GM21515 (cell line): ENCODE results near the gene ENPEP.
"Not testable (repeated sequence)": the region's sequence is repeated elsewhere in the genome, so short reads cannot be mapped to it uniquely, and the experiment has no call there.

Experiments used
- ATAC-seq: cut with Tn5 transposase; IDR thresholded peaks from one replicate; pipeline ENCODE4 v1.9.1; 2021; ENCODE audit not compliant: unreplicated experiment

The ENPEP gene

GRCh38 chr4:110483516-110483915, 7.6 kb downstream of the ENPEP start:
- ATAC-seq, result no peak

GRCh38 chr4:110484029-110484428, 8.1 kb downstream of the ENPEP start:
- ATAC-seq, result peak; percentile 99

DNA sequence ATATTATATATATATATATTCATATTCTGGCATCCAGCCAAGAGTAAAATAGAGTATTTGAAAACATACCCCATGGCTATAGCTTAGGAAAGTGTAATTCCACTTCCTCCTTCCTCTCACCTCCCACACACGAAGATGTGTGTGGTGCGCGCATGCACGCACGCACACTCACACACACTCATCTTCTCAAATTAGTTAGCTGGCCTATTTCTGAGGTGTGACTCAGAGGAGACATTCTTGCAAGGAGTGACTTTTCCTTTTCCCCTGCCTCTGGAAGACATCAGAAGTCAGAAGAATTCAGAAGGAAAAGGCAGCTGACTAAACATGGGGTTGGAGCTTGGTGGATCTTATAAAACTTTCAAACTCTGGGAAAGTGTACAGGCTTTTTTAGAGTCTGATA, 8.8 kb downstream of the ENPEP start:
- peak; percentile 34 for ATAC-seq

DNA sequence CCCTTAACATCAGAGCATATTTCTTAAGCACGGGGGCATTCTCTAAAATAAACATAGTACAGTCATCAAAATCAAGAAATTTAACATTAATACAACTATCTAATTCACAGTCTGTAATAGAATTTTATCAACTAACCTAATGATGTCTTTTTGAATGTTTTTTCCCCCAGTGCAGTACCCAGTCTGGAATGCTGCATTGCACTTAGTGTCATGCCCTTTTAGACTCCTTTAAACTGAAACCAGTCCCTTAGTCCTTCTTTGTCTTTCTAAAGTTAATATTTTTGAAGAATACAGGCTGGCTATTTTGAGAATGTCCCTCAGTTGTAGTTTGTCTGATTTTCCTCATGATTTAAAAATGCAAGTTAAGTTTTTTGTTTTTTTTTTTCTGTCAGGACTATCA, 9.5 kb downstream of the ENPEP start:
- ATAC-seq, result no peak

DNA sequence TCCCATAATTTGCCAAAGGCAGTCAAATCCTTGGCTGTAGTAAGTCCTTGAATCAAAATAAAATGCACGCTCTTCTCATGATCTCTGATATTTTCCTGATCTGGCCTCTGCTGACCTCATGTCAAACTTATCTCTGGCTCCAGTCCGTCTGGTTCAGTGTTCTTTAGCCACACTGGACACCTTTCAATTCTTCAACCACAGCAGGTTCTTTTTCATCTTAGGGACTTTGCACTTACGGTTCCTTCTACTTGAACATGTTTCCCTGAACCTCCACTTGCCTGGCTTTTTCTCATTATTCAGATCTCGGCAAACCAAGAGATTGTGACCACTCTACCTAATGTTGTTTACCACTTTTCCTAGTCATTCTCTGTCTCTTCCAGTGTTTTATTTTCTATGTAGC, 10.3 kb downstream of the ENPEP start:
- no peak for ATAC-seq

GRCh38 chr4:110486850-110487249, 10.9 kb downstream of the ENPEP start:
- ATAC-seq, result not testable (repeated sequence)

GRCh38 chr4:110487873-110488272, 11.9 kb downstream of the ENPEP start:
- ATAC-seq, result no peak

DNA sequence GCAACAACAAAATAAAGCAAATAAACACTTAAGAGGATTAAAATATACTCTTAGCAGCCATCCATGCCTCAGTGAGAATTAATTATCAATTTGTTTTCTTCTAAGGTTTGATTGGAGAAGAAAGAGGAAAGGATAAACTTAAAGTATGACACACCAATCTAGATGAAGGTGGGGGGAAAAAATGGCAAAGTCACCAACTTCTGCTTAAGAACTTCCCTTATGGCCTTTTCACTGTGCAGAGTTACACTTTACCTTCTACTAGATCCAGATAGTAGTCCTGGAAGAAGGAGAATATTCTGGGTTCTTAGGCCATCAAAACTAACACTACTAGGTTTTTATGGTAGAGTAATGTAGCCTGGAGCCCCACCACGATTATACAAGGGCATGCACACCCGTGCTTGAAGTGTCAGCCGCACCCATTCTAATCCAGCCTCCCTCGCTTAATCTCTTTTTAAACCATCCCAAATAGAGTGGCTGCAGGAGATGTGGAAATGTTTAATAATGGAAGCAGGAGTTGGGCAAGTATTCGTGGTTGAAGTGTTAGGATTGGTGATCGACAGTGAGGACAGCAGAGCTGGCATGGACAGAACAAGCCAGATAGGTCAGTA, 14.1 kb downstream of the ENPEP start:
- no peak for ATAC-seq

GRCh38 chr4:110492522-110492921, 16.6 kb downstream of the ENPEP start:
- no peak for ATAC-seq

DNA sequence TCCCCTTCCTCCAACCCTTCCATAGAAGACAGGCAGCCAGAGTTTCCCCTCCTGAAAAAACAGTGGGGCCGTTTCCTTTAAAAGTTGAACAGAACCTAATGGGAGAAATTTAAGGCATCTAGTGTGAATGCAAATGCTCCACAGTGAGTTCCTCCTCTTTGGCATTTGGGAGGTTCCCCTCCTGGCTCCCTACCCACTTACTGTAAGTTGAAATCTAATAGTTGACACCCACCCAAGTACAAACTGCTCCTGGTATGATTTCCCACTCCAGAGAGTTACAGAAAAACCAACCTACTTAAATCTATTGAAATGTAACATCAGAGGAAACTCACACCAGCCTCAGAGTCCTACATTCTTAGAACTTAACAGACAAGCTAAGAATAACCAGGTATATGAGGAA, 17.6 kb downstream of the ENPEP start:
- no peak for ATAC-seq

GRCh38 chr4:110498420-110498819, 22.5 kb downstream of the ENPEP start:
- no peak for ATAC-seq

DNA sequence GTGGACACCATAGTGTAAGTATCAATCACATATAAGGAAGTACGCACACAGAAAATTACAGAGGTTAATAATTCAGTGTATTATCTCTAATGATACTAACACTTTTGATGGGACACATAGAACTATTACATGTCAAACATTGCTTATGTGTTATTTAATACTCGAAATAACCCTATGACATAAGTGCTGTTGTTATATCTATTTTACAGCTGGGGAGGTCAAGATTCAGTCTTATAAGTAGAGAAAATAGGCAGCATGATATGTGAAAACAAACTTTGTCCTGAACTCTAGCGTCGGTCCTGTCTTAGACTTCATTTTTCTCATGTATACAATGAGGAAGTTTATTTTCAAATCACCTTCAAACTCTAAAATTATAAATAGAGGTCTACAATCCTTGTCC, 23.2 kb downstream of the ENPEP start:
- no peak for ATAC-seq

- ATAC-seq, result no peak
Observed at GRCh38 chr4:110501826-110502225, 25.9 kb downstream of the ENPEP start.

GRCh38 chr4:110503270-110504083, 27.5 kb downstream of the ENPEP start:
- ATAC-seq, result no peak

DNA sequence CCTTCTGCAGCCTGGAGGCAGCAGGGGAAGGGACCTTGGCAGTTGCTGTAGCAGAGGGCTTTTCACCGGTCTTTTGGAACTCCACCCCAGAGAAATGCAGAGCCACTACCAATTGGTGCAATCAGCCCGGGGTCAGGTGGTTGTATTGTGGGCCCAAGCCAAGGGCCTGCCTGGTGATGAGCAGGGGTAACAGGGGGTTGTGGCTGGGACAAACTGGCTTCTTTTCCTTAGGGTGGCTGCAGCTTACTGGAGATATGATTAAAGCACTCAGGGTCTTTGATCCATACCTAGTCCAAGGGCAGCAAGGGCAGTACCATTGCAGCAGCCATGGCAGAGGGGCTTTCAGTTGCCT, 28.1 kb downstream of the ENPEP start:
- ATAC-seq, result no peak

DNA sequence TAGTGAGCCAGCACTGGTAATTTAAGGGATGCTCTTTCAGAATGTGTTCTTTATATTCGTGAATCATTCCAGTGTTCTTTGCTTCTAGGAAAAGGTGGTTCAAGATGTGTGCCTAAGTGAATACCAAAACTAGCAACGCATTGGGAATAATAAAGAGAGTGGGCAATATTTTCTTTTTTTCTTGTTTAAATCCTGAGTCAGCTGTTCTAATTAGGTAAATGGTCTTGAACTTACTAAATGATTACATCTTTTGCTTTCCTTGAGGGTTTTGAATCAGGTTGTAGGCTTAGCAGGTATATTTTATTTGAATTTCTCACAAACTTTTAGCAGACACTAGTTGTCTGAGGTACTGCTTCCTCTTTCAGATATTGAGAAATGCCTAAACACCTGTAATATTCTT, 29.5 kb downstream of the ENPEP start:
- ATAC-seq, result no peak

DNA sequence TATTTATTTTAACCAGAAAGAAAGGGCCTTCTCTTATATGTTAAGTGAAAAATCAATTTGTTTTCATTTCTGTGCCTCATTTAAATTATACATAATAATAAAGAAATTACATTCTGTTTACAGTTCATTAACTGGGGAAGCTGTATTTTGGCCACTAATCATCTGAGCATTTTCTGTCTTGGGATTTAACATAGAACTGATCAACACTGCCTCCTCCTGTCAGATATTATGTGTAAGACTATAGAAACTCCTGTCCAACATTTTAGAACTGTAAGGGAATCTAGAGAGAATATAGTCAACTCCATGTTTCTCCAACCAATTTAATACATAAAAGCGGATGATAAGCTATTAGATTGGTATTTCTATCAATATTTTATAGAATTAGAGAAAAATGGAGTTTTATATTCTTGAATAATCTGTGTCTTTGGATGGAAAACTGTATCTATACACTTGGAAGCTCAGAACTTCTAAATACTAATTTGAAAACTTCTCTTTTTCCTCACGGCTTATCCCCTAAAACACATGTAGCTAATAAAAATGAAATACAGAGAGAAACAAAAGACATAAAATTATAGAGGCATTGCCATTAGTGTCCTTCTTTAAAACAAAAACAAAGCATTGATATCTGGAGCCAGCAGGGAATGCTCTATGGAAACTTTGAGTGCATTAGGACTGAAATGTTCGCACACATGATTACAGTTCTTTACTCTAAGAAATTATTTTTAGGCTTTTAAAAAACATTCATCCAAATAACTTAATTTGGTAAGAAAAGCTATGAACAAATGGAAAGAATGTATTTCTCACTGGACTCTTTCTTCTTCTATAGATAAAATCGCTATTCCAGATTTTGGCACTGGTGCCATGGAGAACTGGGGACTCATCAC, 33.1 kb downstream of the ENPEP start:
- no peak for ATAC-seq

DNA sequence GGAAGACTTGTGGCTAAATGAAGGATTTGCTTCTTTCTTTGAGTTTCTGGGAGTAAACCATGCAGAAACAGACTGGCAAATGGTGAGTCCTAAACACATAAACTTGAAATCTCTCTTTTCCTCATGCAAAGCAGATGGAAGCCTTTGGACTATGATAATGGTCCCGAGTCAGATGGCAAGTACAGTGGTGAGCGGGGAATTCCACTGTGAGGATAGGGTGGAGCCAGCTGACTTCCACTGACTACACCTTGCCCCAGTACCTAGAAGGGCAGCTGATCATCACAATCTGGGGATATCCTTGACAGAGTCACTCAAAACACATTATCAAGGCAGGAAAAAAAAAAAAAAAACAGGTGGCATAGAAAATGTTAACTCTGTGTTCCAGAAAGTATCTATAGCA, 34.3 kb downstream of the ENPEP start:
- no peak for ATAC-seq

- peak; percentile 65 for ATAC-seq
Observed at GRCh38 chr4:110510955-110511544, 35.1 kb downstream of the ENPEP start.

DNA sequence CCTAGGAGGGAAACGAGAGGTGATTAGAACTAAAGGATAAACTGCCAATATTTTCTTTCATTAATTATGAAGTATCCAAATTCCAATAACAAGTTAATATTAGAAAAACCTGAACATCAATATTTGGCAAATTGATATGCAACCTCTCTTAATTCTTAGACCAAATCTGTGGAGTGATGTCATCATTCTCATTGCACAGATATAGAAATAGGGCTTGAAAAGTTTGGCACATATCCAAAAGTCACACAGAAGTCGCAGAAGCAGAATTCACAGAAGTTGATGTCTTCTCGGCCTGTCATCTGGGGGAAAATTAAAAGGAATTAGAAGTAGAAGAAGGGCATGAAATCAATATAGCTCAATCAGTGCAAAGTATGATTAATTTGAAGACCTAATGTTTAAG, 36.9 kb downstream of the ENPEP start:
- no peak for ATAC-seq

DNA sequence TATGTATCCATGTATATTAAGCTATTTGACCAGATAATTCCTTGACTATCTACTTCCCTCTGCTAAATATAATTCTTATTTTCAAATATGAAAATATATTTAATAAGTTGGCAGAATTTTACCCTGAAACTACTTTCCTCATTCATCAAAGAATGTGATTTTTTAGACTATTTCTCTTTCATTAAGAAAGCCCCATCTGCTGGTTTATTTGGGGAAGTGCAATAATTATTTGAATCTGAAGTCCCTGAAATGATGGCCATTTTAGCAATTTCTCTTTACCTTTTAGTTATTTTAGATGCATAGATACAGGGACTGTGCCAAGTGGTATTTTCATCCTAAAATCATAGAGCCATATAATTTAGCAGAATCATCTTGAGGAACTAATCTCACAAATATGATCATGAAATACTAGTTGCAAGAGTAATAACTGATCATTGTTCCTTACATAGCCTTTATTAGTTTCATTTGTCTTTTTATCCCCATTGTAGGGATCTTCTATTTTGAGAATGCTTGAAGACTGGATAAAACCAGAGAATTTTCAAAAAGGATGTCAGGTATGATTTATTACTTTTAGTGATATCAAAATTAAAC, 39.0 kb downstream of the ENPEP start:
- ATAC-seq, result no peak
